ENCODE results near the gene CYP26B1.

DNA sequence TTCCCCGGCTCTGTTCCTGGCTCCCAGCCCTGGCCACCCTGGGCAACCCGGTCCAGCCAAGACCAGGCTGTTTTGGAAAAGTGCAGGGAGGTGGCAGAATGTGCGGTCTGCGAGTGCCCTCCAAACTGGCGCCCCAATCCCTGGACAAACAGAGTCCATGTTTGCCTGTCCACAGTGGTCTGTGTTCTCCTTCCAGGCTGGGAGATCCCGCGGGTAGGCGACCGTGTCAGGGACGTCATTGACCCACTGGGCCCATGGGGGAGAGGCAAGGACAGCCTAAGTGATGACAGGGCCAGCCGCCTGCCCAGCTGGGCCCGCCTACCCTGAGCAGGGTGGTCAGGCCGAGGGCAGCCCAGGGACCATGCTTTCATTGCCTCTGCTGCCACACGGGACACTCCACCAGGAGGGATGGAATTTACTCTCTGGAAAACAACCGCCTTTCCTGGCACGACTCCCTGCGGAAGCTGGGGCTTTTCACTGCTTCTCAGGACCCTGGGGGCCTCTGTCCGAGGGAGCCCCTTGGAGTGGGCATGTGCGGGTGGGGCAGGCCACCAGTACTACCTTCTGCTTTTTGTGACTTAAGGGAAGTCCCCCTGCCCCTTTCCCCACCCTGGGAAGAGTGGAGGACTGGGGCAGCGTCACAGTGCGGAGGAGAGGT, 20.1 kb downstream of the CYP26B1 start:
- TF ChIP-seq, protein P1, sequence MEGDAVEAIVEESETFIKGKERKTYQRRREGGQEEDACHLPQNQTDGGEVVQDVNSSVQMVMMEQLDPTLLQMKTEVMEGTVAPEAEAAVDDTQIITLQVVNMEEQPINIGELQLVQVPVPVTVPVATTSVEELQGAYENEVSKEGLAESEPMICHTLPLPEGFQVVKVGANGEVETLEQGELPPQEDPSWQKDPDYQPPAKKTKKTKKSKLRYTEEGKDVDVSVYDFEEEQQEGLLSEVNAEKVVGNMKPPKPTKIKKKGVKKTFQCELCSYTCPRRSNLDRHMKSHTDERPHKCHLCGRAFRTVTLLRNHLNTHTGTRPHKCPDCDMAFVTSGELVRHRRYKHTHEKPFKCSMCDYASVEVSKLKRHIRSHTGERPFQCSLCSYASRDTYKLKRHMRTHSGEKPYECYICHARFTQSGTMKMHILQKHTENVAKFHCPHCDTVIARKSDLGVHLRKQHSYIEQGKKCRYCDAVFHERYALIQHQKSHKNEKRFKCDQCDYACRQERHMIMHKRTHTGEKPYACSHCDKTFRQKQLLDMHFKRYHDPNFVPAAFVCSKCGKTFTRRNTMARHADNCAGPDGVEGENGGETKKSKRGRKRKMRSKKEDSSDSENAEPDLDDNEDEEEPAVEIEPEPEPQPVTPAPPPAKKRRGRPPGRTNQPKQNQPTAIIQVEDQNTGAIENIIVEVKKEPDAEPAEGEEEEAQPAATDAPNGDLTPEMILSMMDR (IDR thresholded peaks at IDR 0.05), result no peak
- no peak for TF ChIP-seq POLR2A (IDR thresholded peaks at IDR 0.05)

All from heart left ventricle (tissue), 13 donors.